Activated CD4-positive, alpha-beta T cell treated with anti-CD3 and anti-CD28 coated beads, Interleukin-2, amount 50 U/mL, for 24 hours (primary cell): ENCODE results near the gene RPL38.

ENCODE experiments used
- DNase-seq, 2 donors: peaks; one replicate each; pipeline ENCODE4 v3.0.0-alpha.2; 2020; ENCODE audit warnings: low read depth in 1 of 2, low spot score in 1 of 2

RPL38 gene

GRCh38 chr17:74224959-74225725 lies 21.7 kb downstream of the RPL38 start:
- no peak for DNase-seq

DNA sequence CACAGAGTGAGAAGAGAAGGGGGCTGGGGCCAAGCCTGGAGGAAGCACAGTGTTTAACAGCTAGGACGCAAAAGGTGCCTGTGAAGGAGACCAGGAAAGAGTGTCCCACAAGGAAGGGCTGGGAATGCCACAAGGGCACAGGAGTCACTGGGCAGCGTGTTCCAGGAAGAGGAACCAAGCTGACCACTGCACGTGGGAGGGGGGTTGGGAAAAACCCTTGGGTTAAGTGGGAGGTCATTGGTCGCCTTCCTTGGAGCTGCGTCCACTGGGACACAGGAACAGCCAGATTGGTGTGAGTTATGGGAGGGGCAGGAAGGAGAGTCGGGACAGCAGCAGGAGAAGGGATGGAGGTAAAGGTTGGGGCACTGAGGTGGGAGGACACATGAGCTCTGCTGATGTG lies 22.8 kb downstream of the RPL38 start:
- DNase-seq, result no peak

- no peak for DNase-seq
Observed at GRCh38 chr17:74227271-74228080, 24.0 kb downstream of the RPL38 start.

DNA sequence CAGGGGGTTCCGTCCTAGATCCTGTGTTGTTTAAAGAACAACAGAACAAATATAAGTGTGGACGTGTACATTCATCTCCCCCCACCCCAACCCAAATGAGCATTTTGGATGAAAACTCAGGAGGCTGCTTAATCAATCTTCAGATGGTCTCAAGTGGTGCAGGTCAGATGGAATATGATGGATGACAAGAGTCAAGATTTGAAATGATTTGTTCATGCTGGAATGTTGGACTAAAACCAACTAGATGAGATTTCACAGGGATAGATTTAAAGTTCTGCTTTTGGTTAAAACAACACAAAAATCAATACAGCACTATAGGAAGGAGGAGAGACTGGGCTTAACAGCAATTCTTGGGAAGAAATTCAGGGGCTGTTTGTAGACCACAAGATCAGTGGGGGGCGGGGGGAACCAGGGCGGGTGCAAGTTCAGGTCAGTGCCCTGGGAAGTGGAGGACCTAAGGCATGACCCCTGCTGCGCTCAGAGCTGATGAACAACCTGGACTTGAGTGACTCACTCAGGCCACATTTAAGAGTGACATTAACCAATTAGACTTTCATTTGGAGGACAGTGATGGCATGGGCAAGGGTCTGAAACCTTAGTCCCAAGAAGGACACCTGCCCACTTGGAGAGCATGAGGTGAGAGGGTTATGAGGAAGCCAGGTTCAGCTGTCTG lies 25.0 kb downstream of the RPL38 start:
- DNase-seq, result no peak

GRCh38 chr17:74230896-74231295 lies 27.4 kb downstream of the RPL38 start:
- DNase-seq, result no peak

GRCh38 chr17:74231928-74232907 lies 28.7 kb downstream of the RPL38 start:
- DNase-seq, result no peak

DNA sequence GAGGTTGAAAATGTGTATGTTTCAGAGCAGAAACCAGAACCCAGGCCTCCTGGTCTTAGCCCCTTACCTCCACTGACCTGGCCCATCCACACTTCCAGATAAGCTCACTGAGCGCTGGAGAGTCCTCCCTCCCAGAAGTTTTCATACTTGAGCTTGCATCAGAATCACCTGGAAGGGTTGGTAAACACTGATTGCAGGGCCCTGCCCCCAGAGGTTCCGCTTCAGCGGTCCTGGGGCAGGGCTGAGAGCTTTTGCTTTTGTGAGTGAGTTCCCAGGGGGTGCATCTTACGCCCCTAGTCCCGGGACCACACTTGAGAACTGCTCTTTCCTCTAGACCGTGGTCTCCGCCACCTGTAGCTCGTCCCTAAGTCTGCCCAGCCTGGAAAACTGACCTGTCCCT lies 30.5 kb downstream of the RPL38 start:
- DNase-seq, result no peak

DNA sequence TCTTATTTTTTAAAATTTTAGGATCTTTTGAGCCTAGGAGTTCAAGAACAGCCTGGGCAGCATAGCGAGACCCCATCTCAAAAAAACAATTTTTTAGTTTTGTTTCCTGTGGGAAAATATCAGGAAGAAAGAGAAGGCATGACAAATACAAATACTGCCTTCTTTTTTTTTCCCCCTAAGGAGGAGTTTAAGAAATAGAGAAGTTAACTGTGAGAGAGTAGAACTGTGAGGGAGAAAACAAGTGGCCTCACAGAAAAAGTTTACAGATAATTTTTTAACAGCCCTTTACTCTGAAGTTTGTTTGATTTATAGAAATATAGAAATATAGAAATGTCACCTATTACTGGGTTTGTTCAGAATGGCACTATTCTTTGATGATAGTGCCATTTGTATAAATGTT lies 31.0 kb downstream of the RPL38 start:
- DNase-seq, result no peak

DNA sequence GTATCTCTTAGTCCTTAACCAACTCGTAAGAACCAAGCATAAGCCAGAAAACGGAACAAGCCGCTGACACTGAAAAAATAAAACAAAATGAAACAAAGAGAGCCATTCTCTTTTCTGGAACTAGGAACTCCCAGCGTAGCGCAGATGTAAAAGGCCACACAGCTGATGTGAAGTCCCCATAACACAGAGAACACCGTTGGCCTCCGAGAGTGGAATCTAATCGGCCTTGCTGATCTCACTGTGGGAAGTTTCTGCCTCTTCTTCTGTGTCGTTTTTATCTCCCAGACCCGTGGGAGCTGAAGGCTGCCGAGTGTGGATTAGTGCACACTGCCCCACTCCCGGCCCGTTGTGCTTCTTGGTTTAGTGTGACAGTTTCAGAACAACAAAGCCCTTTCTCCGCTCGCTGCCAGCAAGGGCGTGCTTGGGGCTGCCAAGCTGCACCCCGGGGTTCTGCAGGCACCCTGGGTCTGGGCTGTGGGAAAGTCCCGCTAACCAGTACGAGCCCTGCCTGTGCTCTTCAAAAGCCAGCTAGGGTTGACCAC lies 31.6 kb downstream of the RPL38 start:
- no peak for DNase-seq

DNA sequence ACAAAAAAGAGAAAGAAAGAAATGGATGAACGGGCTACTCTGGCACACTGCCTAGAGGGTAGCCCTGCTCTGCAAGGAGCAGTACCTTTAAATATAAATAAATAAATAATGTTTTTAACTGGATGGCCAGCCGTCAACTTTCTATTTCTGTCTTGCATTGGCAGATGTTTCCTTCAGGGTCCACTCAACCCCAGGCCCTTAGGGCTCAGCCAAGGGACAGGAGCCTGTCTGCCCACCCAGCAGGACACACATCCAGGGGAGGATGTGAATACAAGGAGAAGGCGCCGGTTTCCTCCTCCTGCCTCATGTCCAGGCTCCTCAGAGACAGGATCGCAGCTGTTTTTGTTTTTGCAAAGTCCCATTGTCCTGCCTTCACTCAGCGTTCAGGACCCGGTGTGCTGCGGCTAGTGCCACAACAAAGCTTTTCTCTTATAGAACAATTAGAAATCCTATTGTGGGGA lies 32.5 kb downstream of the RPL38 start:
- DNase-seq, result no peak

GRCh38 chr17:74237321-74237720 lies 33.8 kb downstream of the RPL38 start:
- no peak for DNase-seq

DNA sequence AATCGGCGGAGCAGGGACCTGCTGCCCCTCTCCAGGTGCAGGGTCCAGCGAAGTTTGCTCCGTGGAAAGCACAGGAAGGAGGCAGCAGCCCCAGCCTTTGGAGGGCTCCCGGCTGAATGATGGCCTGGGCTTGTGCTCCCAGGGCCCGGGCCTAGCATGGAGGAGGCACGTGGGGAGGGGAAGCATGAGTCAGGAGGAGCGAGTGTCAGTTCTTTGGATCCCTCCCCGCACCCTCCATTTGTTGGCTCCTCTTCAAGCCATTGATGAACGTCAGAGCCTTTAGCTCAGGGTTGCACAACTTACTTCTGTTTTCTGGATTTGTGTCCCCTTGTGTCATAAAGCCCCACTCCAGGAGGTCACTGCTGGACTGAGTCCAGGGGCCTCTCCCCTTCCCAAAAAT lies 35.7 kb downstream of the RPL38 start:
- DNase-seq, result no peak

GRCh38 chr17:74240618-74241205 lies 37.2 kb downstream of the RPL38 start:
- no peak for DNase-seq

DNA sequence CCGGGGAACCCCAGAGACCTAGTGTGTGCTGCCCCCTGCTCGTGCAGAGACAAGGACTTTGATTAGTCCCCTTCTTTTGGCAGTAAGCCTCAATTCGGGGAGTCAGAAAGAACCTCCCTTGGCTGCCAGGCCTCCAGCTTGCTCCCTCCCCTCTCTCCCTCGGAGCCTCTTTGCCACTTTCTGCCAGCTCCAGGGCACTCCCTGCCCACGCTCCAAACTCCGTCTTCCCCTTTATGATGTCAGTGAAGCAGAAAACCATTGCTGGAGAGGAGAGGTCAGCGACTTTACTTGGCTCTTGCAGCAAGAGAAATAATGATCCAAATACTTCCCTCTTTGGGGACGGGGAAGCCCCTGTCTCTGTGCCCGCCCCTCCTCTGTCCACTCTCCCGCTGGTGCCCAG lies 38.0 kb downstream of the RPL38 start:
- DNase-seq, result no peak

GRCh38 chr17:74241847-74242246 lies 38.4 kb downstream of the RPL38 start:
- DNase-seq, result no peak

- DNase-seq, result no peak
Observed at GRCh38 chr17:74243013-74243755, 39.7 kb downstream of the RPL38 start.

DNA sequence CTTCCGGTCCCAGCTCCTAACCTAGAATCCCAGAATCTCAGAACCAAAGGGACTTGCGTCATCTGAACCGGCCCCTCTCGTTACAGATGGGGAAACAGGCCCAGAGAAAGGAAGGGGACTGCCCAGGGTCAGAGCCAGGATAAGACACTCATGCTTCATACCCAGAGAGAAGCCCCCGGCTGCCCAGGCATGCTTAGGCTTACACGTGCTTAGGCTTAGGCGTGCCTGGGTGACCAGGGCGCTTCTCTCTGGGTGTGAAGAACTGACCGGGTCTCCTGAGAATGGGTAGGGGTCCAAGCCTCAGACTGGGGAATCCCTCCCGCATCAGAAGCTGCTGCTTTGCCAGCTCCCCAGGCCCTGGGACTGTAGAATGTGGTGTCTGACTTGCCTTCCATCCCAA lies 40.6 kb downstream of the RPL38 start:
- no peak for DNase-seq

DNA sequence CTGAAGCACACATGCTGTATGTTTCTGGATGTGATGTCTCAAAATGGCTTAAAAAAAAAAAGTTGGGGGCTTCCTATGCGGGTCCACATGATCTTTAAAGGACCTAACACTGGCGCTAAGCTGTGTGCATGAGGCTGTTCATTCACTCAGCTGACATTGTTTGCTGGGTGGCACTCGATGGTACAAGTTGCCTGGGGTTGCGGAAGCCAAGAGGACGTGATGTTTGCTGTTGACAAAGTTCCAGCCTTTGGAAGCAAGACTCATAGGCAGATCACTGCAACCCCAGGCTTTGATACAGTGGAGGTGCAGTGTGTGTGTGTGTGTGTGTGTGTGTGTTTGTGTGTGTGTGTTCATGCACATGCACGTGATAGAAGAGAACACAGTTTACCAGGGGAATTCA lies 41.1 kb downstream of the RPL38 start:
- no peak for DNase-seq

DNA sequence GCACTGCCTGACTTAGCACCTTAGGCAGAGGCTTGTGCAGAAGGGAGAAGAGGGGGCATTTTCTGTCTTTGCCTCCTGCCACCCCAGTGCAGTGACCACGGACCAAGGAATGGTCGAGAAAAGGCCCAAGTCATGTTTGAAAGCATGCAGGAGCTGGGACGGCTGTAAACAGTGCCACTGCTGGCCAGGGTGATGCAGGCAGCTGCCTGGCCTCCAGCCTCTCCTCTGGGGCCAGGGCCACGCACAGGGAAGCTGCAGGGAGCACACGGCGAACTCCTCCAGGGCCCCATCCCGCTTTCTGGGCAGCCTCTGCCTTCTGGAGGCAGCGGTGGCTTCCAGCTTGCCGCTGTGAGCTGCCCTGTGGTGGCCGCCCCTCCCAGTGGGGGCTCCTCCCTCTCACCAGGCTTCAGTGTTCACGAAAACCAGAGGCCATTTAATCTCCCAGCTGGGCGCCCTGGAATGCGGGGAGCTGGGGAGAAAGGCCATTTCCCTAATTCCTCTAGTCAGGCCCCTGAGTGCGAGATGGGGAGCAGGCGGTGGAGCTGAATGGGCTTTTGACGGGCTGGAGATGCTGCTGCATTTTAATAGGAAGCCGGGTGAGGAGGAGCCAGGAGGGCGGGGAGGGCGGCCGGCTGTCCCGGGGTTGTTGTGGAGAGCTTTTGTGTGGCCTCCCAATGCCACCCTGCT lies 41.8 kb downstream of the RPL38 start:
- no peak for DNase-seq
